ENCODE results near the gene NPIPB4.
"Not testable (repeated sequence)": the region's sequence is repeated elsewhere in the genome, so short reads cannot be mapped to it uniquely, and the experiment has no call there.

The NPIPB4 gene

GRCh38 chr16:21829929-21830328 lies 27.6 kb downstream of the NPIPB4 start:
- H3K4me1 ChIP-seq (ENCODE audit: control extremely low read depth in 1 of 4, control insufficient read depth in 4 of 4, insufficient read depth in 4 of 4, low read length in 3 of 4); POLR2A ChIA-PET; CTCF ChIA-PET; H3K27me3 ChIP-seq (replicated peaks in 2 of 5; ENCODE audit: control insufficient read depth in 4 of 5, insufficient read depth in 5 of 5, low read length in 4 of 5); H3K27ac ChIP-seq (ENCODE audit: insufficient read depth in 1 of 2, low read depth in 1 of 2, low read length in 2 of 2, poor library complexity in 1 of 2, severe bottlenecking in 2 of 2); H3K9me3 ChIP-seq (ENCODE audit: control extremely low read depth in 1 of 5, control insufficient read depth in 4 of 5, insufficient read depth in 2 of 5, low read depth in 1 of 5, low read length in 4 of 5); DNase-seq; H3K4me3 ChIP-seq (ENCODE audit: control insufficient read depth in 1 of 7, extremely low read depth in 1 of 7, insufficient read depth in 4 of 7, low read depth in 2 of 7, low read length in 6 of 7); H3K36me3 ChIP-seq (ENCODE audit: control insufficient read depth in 4 of 4, insufficient read depth in 4 of 4, low read length in 3 of 4): not testable (repeated sequence)
- WGBS (ENCODE audit: insufficient coverage) = 100% methylated on average over 1 of the region's 8 CpGs

- 76% methylated on average over 3 of the region's 5 CpGs for WGBS (ENCODE audit: insufficient coverage)
- POLR2A ChIA-PET, CTCF ChIA-PET: not testable (repeated sequence)
These were observed 31.4 kb downstream of the NPIPB4 start for GRCh38 chr16:21826067-21826706.

GRCh38 chr16:21825526-21825925 lies 32.0 kb downstream of the NPIPB4 start:
- H3K36me3 ChIP-seq (ENCODE audit: control insufficient read depth in 4 of 4, insufficient read depth in 4 of 4, low read length in 3 of 4); DNase-seq; H3K27me3 ChIP-seq (replicated peaks in 2 of 5; ENCODE audit: control insufficient read depth in 4 of 5, insufficient read depth in 5 of 5, low read length in 4 of 5); CTCF ChIA-PET; POLR2A ChIA-PET; H3K4me3 ChIP-seq (ENCODE audit: control insufficient read depth in 1 of 7, extremely low read depth in 1 of 7, insufficient read depth in 4 of 7, low read depth in 2 of 7, low read length in 6 of 7); H3K27ac ChIP-seq (ENCODE audit: insufficient read depth in 1 of 2, low read depth in 1 of 2, low read length in 2 of 2, poor library complexity in 1 of 2, severe bottlenecking in 2 of 2); H3K4me1 ChIP-seq (ENCODE audit: control extremely low read depth in 1 of 4, control insufficient read depth in 4 of 4, insufficient read depth in 4 of 4, low read length in 3 of 4); H3K9me3 ChIP-seq (ENCODE audit: control extremely low read depth in 1 of 5, control insufficient read depth in 4 of 5, insufficient read depth in 2 of 5, low read depth in 1 of 5, low read length in 4 of 5): not testable (repeated sequence)
- 80% methylated on average over 1 of the region's 4 CpGs for WGBS (ENCODE audit: insufficient coverage)

More at GRCh38 chr16:21826067-21826706, 31.4 kb downstream of the NPIPB4 start:
- not testable (repeated sequence) for DNase-seq; H3K27ac ChIP-seq (ENCODE audit: insufficient read depth in 1 of 2, low read depth in 1 of 2, low read length in 2 of 2, poor library complexity in 1 of 2, severe bottlenecking in 2 of 2); H3K9me3 ChIP-seq (ENCODE audit: control extremely low read depth in 1 of 5, control insufficient read depth in 4 of 5, insufficient read depth in 2 of 5, low read depth in 1 of 5, low read length in 4 of 5); H3K36me3 ChIP-seq (ENCODE audit: control insufficient read depth in 4 of 4, insufficient read depth in 4 of 4, low read length in 3 of 4); H3K4me1 ChIP-seq (ENCODE audit: control extremely low read depth in 1 of 4, control insufficient read depth in 4 of 4, insufficient read depth in 4 of 4, low read length in 3 of 4); H3K4me3 ChIP-seq (ENCODE audit: control insufficient read depth in 1 of 7, extremely low read depth in 1 of 7, insufficient read depth in 4 of 7, low read depth in 2 of 7, low read length in 6 of 7); H3K27me3 ChIP-seq (replicated peaks in 2 of 5; ENCODE audit: control insufficient read depth in 4 of 5, insufficient read depth in 5 of 5, low read length in 4 of 5)

GRCh38 chr16:21823258-21823657 lies 34.3 kb downstream of the NPIPB4 start:
- CTCF ChIA-PET; H3K27me3 ChIP-seq (replicated peaks in 2 of 5; ENCODE audit: control insufficient read depth in 4 of 5, insufficient read depth in 5 of 5, low read length in 4 of 5); H3K36me3 ChIP-seq (ENCODE audit: control insufficient read depth in 4 of 4, insufficient read depth in 4 of 4, low read length in 3 of 4); H3K27ac ChIP-seq (ENCODE audit: insufficient read depth in 1 of 2, low read depth in 1 of 2, low read length in 2 of 2, poor library complexity in 1 of 2, severe bottlenecking in 2 of 2); POLR2A ChIA-PET; H3K4me1 ChIP-seq (ENCODE audit: control extremely low read depth in 1 of 4, control insufficient read depth in 4 of 4, insufficient read depth in 4 of 4, low read length in 3 of 4); H3K9me3 ChIP-seq (ENCODE audit: control extremely low read depth in 1 of 5, control insufficient read depth in 4 of 5, insufficient read depth in 2 of 5, low read depth in 1 of 5, low read length in 4 of 5); H3K4me3 ChIP-seq (ENCODE audit: control insufficient read depth in 1 of 7, extremely low read depth in 1 of 7, insufficient read depth in 4 of 7, low read depth in 2 of 7, low read length in 6 of 7); DNase-seq: not testable (repeated sequence)
- no CpG with 5 or more reads among the region's 3 CpGs for WGBS (ENCODE audit: insufficient coverage)

GRCh38 chr16:21820908-21821465 lies 36.6 kb downstream of the NPIPB4 start:
- H3K9me3 ChIP-seq (ENCODE audit: control extremely low read depth in 1 of 5, control insufficient read depth in 4 of 5, insufficient read depth in 2 of 5, low read depth in 1 of 5, low read length in 4 of 5); H3K36me3 ChIP-seq (ENCODE audit: control insufficient read depth in 4 of 4, insufficient read depth in 4 of 4, low read length in 3 of 4); DNase-seq; H3K4me1 ChIP-seq (ENCODE audit: control extremely low read depth in 1 of 4, control insufficient read depth in 4 of 4, insufficient read depth in 4 of 4, low read length in 3 of 4); POLR2A ChIA-PET; H3K27me3 ChIP-seq (replicated peaks in 2 of 5; ENCODE audit: control insufficient read depth in 4 of 5, insufficient read depth in 5 of 5, low read length in 4 of 5); CTCF ChIA-PET: not testable (repeated sequence)
- H3K4me3 ChIP-seq (ENCODE audit: control insufficient read depth in 1 of 7, extremely low read depth in 1 of 7, insufficient read depth in 4 of 7, low read depth in 2 of 7, low read length in 6 of 7) = peak overlapping the region in 5 of 7 experiments; percentile 71 to 94 (median 73)
- H3K27ac ChIP-seq (ENCODE audit: insufficient read depth in 1 of 2, low read depth in 1 of 2, low read length in 2 of 2, poor library complexity in 1 of 2, severe bottlenecking in 2 of 2) = peak overlapping the region in 1 of 2 experiments; percentile 70
- 82% methylated on average over 7 of the region's 15 CpGs for WGBS (ENCODE audit: insufficient coverage)

- DNase-seq = peak; percentile 59 to 80 (median 70)
- H3K4me1 ChIP-seq (ENCODE audit: control extremely low read depth in 1 of 4, control insufficient read depth in 4 of 4, insufficient read depth in 4 of 4, low read length in 3 of 4); H3K9me3 ChIP-seq (ENCODE audit: control extremely low read depth in 1 of 5, control insufficient read depth in 4 of 5, insufficient read depth in 2 of 5, low read depth in 1 of 5, low read length in 4 of 5); CTCF ChIA-PET; H3K27me3 ChIP-seq (replicated peaks in 2 of 5; ENCODE audit: control insufficient read depth in 4 of 5, insufficient read depth in 5 of 5, low read length in 4 of 5); H3K36me3 ChIP-seq (ENCODE audit: control insufficient read depth in 4 of 4, insufficient read depth in 4 of 4, low read length in 3 of 4): not testable (repeated sequence)
- POLR2A ChIA-PET = interaction anchor here (0.6 kb wide), 1 partner anchor 112 kb away, joined by 3 read pairs; no protein-coding TSS in a partner anchor
- H3K27ac ChIP-seq (ENCODE audit: insufficient read depth in 1 of 2, low read depth in 1 of 2, low read length in 2 of 2, poor library complexity in 1 of 2, severe bottlenecking in 2 of 2) = peak overlapping the region; percentile 33 to 70
- H3K4me3 ChIP-seq (ENCODE audit: control insufficient read depth in 1 of 7, extremely low read depth in 1 of 7, insufficient read depth in 4 of 7, low read depth in 2 of 7, low read length in 6 of 7) = peak overlapping the region; percentile 42 to 94 (median 72)
- 0% methylated on average over 29 of the region's 55 CpGs for WGBS (ENCODE audit: insufficient coverage)
These were observed 37.3 kb downstream of the NPIPB4 start for GRCh38 chr16:21820028-21820907.

GRCh38 chr16:21819617-21820016 lies 37.9 kb downstream of the NPIPB4 start:
- DNase-seq; H3K9me3 ChIP-seq (ENCODE audit: control extremely low read depth in 1 of 5, control insufficient read depth in 4 of 5, insufficient read depth in 2 of 5, low read depth in 1 of 5, low read length in 4 of 5); H3K27me3 ChIP-seq (replicated peaks in 2 of 5; ENCODE audit: control insufficient read depth in 4 of 5, insufficient read depth in 5 of 5, low read length in 4 of 5); H3K4me1 ChIP-seq (ENCODE audit: control extremely low read depth in 1 of 4, control insufficient read depth in 4 of 4, insufficient read depth in 4 of 4, low read length in 3 of 4); POLR2A ChIA-PET; CTCF ChIA-PET; H3K36me3 ChIP-seq (ENCODE audit: control insufficient read depth in 4 of 4, insufficient read depth in 4 of 4, low read length in 3 of 4): not testable (repeated sequence)
- whole genome bisulfite sequencing (ENCODE audit: insufficient coverage) = 100% methylated on average over 1 of the region's 10 CpGs
- Histone ChIP-seq H3K27ac (ENCODE audit: insufficient read depth in 1 of 2, low read depth in 1 of 2, low read length in 2 of 2, poor library complexity in 1 of 2, severe bottlenecking in 2 of 2) (peak overlapping the region in 1 of 2 experiments; percentile 70), H3K4me3 (ENCODE audit: control insufficient read depth in 1 of 7, extremely low read depth in 1 of 7, insufficient read depth in 4 of 7, low read depth in 2 of 7, low read length in 6 of 7) (peak overlapping the region in 4 of 7 experiments; percentile 71 to 94 (median 78))

Data from common myeloid progenitor, CD34-positive (primary cell).